Mesendoderm (in vitro differentiated cells): ENCODE measurements around the gene TNRC6C.

Experiments
- DNase-seq: peaks from one replicate; pipeline ENCODE4 v3.0.0; 2013
- H2AK5ac ChIP-seq: 2 replicates; pipeline ENCODE4 v1.6.1; 2013; ENCODE audit warnings: low read length, inconsistent platforms
- H2BK120ac ChIP-seq: 2 replicates; pipeline ENCODE4 v1.6.1; 2013; ENCODE audit warnings: low read depth, mild to moderate bottlenecking, low read length, moderate library complexity, mixed read lengths
- H2BK15ac ChIP-seq: replicated peaks from 2 replicates; pipeline ENCODE4 v1.6.1; 2013; ENCODE audit warnings: low read depth, mild to moderate bottlenecking, moderate library complexity
- H2BK5ac ChIP-seq: 2 replicates; pipeline ENCODE4 v1.6.1; 2013; ENCODE audit warnings: low read length, inconsistent platforms
- H3K18ac ChIP-seq: 2 replicates; pipeline ENCODE4 v1.6.1; 2013; ENCODE audit warnings: mild to moderate bottlenecking, low read length, mixed read lengths
- H3K23ac ChIP-seq: one replicate; pipeline ENCODE4 v1.6.1; 2013; ENCODE audit warnings: low read length
- H3K27ac ChIP-seq: 2 replicates; pipeline ENCODE4 v1.5.1; 2013; ENCODE audit warnings: low read depth, mild to moderate bottlenecking, inconsistent platforms, low read length, moderate library complexity
- H3K27me3 ChIP-seq: 2 replicates; pipeline ENCODE4 v1.6.1; 2013; ENCODE audit warnings: low read length, control low read depth, mild to moderate bottlenecking, inconsistent platforms; ENCODE audit not compliant: insufficient read depth, poor library complexity
- H3K36me3 ChIP-seq: 2 replicates; pipeline ENCODE4 v1.6.1; 2013; ENCODE audit warnings: low read length, inconsistent platforms; ENCODE audit not compliant: control insufficient read depth, insufficient read depth
- H3K4ac ChIP-seq: one replicate; pipeline ENCODE4 v1.6.1; 2013; ENCODE audit warnings: low read depth, mild to moderate bottlenecking, low read length, moderate library complexity
- H3K4me1 ChIP-seq: 2 replicates; pipeline ENCODE4 v1.6.1; 2013; ENCODE audit warnings: low read depth, low read length, inconsistent platforms; ENCODE audit not compliant: control insufficient read depth
- H3K4me2 ChIP-seq: 2 replicates; pipeline ENCODE4 v1.6.1; 2013; ENCODE audit warnings: low read length
- H3K4me3 ChIP-seq: 2 replicates; pipeline ENCODE4 v1.5.1; 2013; ENCODE audit warnings: mild to moderate bottlenecking, low read length
- H3K56ac ChIP-seq: one replicate; pipeline ENCODE4 v1.6.1; 2013; ENCODE audit warnings: low read length
- H3K79me1 ChIP-seq: 2 replicates; pipeline ENCODE4 v1.6.1; 2013; ENCODE audit warnings: low read length, inconsistent platforms
- H3K79me2 ChIP-seq: 2 replicates; pipeline ENCODE4 v1.6.1; 2013; ENCODE audit warnings: mild to moderate bottlenecking, low read length; ENCODE audit not compliant: control insufficient read depth, insufficient read depth
- H3K9ac ChIP-seq: 2 replicates; pipeline ENCODE4 v1.6.1; 2013; ENCODE audit warnings: low read length, inconsistent platforms
- H4K5ac ChIP-seq: one replicate; pipeline ENCODE4 v1.6.1; 2013; ENCODE audit warnings: low read length
- H4K8ac ChIP-seq: one replicate; pipeline ENCODE4 v1.6.1; 2013; ENCODE audit warnings: low read depth, mild to moderate bottlenecking, control low read depth, low read length, moderate library complexity
- WGBS: extraction: QIAGEN DNeasy Blood & Tissue Kit; methylation state at CpG from one replicate; pipeline ENCODE4 v1.1.7; 2013; ENCODE audit warnings: low lambda C conversion rate, missing lambda C conversion rate; ENCODE audit not compliant: insufficient coverage; ENCODE audit errors: extremely low coverage; 5-methylcytosine and 5-hydroxymethylcytosine counted together

TNRC6C gene

DNA sequence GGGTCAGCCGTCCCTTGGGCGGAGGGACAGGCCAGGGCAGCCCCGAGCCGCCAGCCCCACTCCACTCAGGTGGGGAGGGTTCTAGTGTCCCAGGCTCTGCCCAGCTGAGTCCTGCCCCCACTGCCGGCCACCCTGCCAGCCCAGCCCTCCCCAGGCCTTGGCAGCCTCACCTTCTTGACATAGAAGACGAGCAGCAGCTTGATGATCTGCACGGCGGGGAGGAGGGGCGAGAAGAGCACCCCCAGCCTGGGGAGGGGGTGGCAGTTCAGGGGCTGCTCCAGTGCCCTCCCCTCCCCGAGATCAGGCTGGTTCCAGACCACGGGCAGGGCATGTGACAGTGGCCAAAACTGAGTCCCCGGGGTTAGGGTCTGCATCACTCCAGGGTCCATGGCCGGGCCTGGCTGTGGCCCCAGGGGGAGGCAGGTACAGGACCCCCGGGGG lies 160.3 kb downstream of the TNRC6C start:
- DNase-seq, result no peak
- Histone ChIP-seq H3K79me2 (no peaks in the 10 kb centered on the region), H3K27ac (no peak overlapping the region), H2AK5ac (no peak overlapping the region), H2BK15ac (no peak overlapping the region), H3K9ac (no peak overlapping the region), H4K8ac (no peak overlapping the region), H3K18ac (no peak overlapping the region), H3K4ac (no peak overlapping the region), H2BK120ac (no peak overlapping the region), H4K5ac (no peak overlapping the region), H3K4me3 (no peak overlapping the region), H3K4me1 (no peaks in the 10 kb centered on the region), H3K56ac (no peak overlapping the region), H3K36me3 (peaks cover 18% of the 10 kb centered on the region), H2BK5ac (no peak overlapping the region), H3K4me2 (no peak overlapping the region), H3K23ac (no peak overlapping the region), H3K27me3 (no peaks in the 10 kb centered on the region), H3K79me1 (peaks cover 6% of the 10 kb centered on the region)
- no CpG with 5 or more reads among the region's 14 CpGs for WGBS

DNA sequence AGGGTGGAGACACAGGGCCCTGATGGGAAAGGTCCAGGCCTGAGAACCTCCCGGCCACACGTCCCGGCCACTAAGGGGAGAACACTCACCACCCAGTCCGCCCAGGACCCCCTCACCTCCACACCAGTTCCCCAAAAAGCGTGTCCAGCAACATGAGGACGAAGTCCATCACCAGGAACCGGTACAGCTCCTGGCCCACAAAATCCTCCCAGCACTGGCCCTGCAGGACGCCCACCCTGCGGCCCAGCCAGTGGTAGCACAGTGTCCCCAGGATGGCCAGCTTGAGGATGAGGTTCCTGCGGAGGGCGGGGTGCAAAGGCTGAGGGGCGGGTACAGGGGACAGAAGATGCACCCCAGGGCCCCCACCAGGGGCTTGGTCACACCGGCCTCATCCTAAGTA lies 162.0 kb downstream of the TNRC6C start:
- no peak overlapping the region for H2BK120ac ChIP-seq

DNA sequence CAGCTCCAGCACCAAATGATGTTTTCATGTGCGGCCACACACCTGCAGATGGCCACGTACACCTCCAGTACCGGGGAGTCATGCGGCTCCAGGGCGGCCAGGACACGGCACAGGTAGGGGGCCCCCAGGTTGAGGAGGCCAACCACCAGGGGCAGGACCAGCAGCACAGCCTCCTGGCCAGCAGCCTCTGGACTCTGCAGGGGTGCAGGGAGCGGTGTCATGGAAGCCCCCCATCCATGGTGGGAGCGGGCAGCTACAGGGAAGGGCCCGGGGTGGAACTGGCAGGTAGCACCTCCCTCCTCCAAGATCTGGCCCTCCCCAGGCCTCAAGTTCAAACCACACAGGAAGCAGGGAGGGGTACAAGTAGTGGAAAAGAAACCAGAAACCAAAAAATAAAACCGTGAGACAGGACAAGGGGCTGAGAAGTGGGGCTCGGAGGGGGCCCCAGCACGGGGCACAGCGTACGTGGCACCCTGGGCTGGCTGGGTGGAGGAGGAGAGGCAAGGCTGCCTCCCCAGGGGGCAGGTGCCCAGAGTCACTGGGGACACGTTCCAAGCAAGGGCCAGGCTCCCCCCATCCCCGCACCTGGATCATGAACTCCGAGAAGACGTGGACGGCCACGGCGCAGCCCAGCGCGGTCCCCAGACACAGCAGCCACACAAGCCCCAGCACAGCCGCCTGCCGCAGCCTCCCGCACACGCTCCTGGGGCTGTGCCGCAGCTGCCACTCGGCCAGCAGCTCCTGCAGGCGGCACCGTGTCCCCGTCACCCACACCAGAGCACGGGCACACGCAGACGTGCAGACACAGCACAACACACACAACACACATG lies 162.7 kb downstream of the TNRC6C start:
- Histone ChIP-seq H2BK120ac (no peak overlapping the region), H3K4me3 (no peak overlapping the region), H2BK15ac (no peak overlapping the region), H3K27me3 (no peaks in the 10 kb centered on the region), H3K27ac (no peak overlapping the region), H2AK5ac (no peak overlapping the region), H4K8ac (no peak overlapping the region), H3K79me2 (peaks cover 8% of the 10 kb centered on the region), H4K5ac (no peak overlapping the region), H3K4me2 (no peak overlapping the region), H3K36me3 (peaks cover 23% of the 10 kb centered on the region), H3K23ac (no peak overlapping the region), H3K4me1 (no peaks in the 10 kb centered on the region), H3K18ac (no peak overlapping the region), H3K79me1 (peaks cover 8% of the 10 kb centered on the region), H3K4ac (no peak overlapping the region), H3K56ac (no peak overlapping the region), H2BK5ac (no peak overlapping the region), H3K9ac (no peak overlapping the region)
- WGBS, result no CpG with 5 or more reads among the region's 35 CpGs
- no peak for DNase-seq

More for the DNA sequence above, 162.0 kb downstream of the TNRC6C start:
- no peak overlapping the region for H3K4me3 ChIP-seq
- no peak overlapping the region for H3K9ac ChIP-seq
- H3K4me2 ChIP-seq, result no peak overlapping the region
- H3K36me3 ChIP-seq, result peaks cover 23% of the 10 kb centered on the region
- H3K4me1 ChIP-seq, result no peaks in the 10 kb centered on the region
- no peak overlapping the region for H3K4ac ChIP-seq
- no peak for DNase-seq
- H2BK5ac ChIP-seq, result no peak overlapping the region
- WGBS, result no CpG with 5 or more reads among the region's 13 CpGs
- peaks cover 8% of the 10 kb centered on the region for H3K79me1 ChIP-seq
- no peak overlapping the region for H3K23ac ChIP-seq
- no peak overlapping the region for H4K8ac ChIP-seq
- no peak overlapping the region for H3K27ac ChIP-seq
- H3K79me2 ChIP-seq, result peaks cover 3% of the 10 kb centered on the region
- H3K18ac ChIP-seq, result no peak overlapping the region
- H2BK15ac ChIP-seq, result no peak overlapping the region
- no peak overlapping the region for H3K56ac ChIP-seq
- no peak overlapping the region for H4K5ac ChIP-seq
- H3K27me3 ChIP-seq, result no peaks in the 10 kb centered on the region
- no peak overlapping the region for H2AK5ac ChIP-seq

DNA sequence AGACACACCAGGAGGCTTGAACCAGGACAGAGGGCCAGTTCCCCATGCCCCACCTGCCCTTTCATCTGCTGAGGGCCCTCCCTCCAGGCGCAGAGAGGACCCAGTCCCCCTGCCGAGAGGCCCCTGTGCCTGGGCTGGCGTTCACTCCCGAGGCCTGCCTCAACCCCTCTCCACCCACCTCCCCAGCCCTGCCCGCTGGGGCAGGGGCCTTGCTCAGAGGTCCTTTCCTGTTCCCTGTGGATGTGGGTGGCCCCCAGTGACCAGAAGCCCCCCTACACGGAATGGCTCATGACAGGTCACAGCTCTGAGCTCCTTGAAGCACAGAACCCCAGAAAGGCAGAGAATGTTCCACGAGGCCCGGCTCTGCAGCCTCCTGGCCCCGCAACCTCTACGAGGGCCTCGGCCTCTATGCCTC lies 163.3 kb downstream of the TNRC6C start:
- Histone ChIP-seq H3K27ac (no peak overlapping the region), H3K27me3 (no peaks in the 10 kb centered on the region), H3K4me3 (no peak overlapping the region), H3K18ac (no peak overlapping the region), H3K79me1 (peaks cover 8% of the 10 kb centered on the region), H3K23ac (no peak overlapping the region), H3K56ac (no peak overlapping the region), H4K8ac (no peak overlapping the region), H3K36me3 (peaks cover 23% of the 10 kb centered on the region), H3K4ac (no peak overlapping the region), H2BK15ac (no peak overlapping the region), H3K9ac (no peak overlapping the region), H2AK5ac (no peak overlapping the region), H3K79me2 (peaks cover 14% of the 10 kb centered on the region), H3K4me2 (no peak overlapping the region), H2BK5ac (no peak overlapping the region), H4K5ac (no peak overlapping the region), H3K4me1 (peaks cover under 1% of the 10 kb centered on the region), H2BK120ac (no peak overlapping the region)
- no peak for DNase-seq
- WGBS, result no CpG with 5 or more reads among the region's 11 CpGs

DNA sequence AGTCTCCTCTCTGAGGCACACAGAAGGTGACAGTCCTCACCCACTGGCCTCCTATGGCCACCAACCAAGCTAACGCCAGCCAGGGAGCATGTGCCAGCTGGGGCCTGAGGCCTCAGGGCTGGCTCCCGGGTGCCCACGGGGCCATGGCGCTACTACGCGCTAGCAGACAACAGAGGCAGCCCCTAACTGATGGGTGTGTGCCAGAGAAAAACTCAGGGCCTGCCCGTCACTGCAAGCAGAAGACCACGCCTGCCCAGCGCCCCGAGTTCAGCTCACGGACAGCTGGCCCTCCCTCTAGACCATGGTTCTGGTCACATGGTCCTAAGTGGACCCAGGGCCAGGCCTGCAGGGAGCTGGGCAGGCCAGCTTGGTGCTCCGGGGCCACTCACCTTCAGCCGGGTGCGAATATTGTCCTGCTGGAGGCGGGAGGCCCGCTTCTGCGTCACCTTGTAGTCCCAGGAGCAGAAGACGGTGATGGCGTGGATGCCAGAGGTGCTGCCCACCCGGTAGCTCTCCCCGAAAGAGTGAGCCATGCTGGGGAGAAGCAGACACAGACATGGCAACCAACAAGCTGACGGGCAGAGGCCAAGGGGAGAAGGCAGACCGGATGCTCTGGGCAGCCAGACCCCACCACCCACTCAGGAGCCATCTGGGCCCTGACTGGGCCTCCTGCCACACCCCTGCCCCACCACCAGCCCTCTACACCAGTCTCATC lies 163.9 kb downstream of the TNRC6C start:
- Histone ChIP-seq H3K56ac (no peak overlapping the region), H3K9ac (no peak overlapping the region), H3K27me3 (no peaks in the 10 kb centered on the region), H3K4me2 (no peak overlapping the region), H3K79me2 (peaks cover 18% of the 10 kb centered on the region), H2BK15ac (no peak overlapping the region), H2BK120ac (no peak overlapping the region), H3K4me1 (peaks cover 3% of the 10 kb centered on the region), H3K4me3 (no peak overlapping the region), H2BK5ac (no peak overlapping the region), H3K4ac (no peak overlapping the region), H3K36me3 (peaks cover 23% of the 10 kb centered on the region), H4K8ac (no peak overlapping the region), H4K5ac (no peak overlapping the region), H3K27ac (no peak overlapping the region), H3K79me1 (peaks cover 8% of the 10 kb centered on the region), H3K23ac (no peak overlapping the region), H3K18ac (no peak overlapping the region), H2AK5ac (no peak overlapping the region)
- DNase-seq, result no peak
- no CpG with 5 or more reads among the region's 23 CpGs for WGBS
